Neutrophil (primary cell): Measurements from ENCODE around the gene COLGALT1.
A peak's percentile ranks its signal among the peaks of the same experiment; 100 is the strongest.

Experiments
- H3K27ac ChIP-seq: fragments of 200-600 bp; sonication (generic); 2 replicates; pipeline ENCODE4 v1.5.1; 2016; ENCODE audit warnings: mild to moderate bottlenecking, moderate library complexity
- H3K27me3 ChIP-seq: fragments of 200-600 bp; sonication (generic); 2 replicates; pipeline ENCODE4 v1.6.0; 2016; ENCODE audit warnings: mild to moderate bottlenecking
- H3K36me3 ChIP-seq: fragments of 200-600 bp; sonication (generic); 2 replicates; pipeline ENCODE4 v1.5.1; 2017
- H3K4me1 ChIP-seq, 2 experiments: fragments of 200-600 bp in 1 of 2; sonication (generic) in 1 of 2; 1 replicate in 1 of 2; 2 replicates in 1 of 2; pipeline versions ENCODE4 v1.5.1 to v1.6.1; 2013 to 2016; ENCODE audit warnings: low read depth in 1 of 2, low read length in 1 of 2, mild to moderate bottlenecking in 1 of 2, moderate library complexity in 1 of 2; ENCODE audit not compliant: control insufficient read depth in 1 of 2, insufficient read depth in 1 of 2
- H3K4me3 ChIP-seq, 2 experiments: fragments of 200-600 bp in 1 of 2; sonication (generic) in 1 of 2; 1 replicate in 1 of 2; 2 replicates in 1 of 2; pipeline ENCODE4 v1.5.1; 2013 to 2016; ENCODE audit warnings: low read depth in 1 of 2, low read length in 1 of 2, mild to moderate bottlenecking in 1 of 2, moderate library complexity in 1 of 2
- H3K9me3 ChIP-seq: fragments of 200-600 bp; sonication (generic); 2 replicates; pipeline ENCODE4 v1.5.1; 2016
- CTCF ChIP-seq: fragments of 200-600 bp; sonication (generic); IDR thresholded peaks from 2 replicates; pipeline ENCODE4 v1.5.1; 2016; ENCODE audit warnings: antibody characterized with exemption

The COLGALT1 gene

GRCh38 chr19:17534767-17535166 is 20.7 kb upstream of the COLGALT1 start:
- TF ChIP-seq CTCF: no peak
- peaks cover 15 to 21% of the 10 kb centered on the region in 2 experiments for H3K4me1 ChIP-seq
- H3K9me3 ChIP-seq: no peaks in the 10 kb centered on the region
- no peak overlapping the region for H3K27ac ChIP-seq
- H3K36me3 ChIP-seq: no peaks in the 10 kb centered on the region
- H3K27me3 ChIP-seq: no peaks in the 10 kb centered on the region
- no peak overlapping the region for H3K4me3 ChIP-seq

DNA sequence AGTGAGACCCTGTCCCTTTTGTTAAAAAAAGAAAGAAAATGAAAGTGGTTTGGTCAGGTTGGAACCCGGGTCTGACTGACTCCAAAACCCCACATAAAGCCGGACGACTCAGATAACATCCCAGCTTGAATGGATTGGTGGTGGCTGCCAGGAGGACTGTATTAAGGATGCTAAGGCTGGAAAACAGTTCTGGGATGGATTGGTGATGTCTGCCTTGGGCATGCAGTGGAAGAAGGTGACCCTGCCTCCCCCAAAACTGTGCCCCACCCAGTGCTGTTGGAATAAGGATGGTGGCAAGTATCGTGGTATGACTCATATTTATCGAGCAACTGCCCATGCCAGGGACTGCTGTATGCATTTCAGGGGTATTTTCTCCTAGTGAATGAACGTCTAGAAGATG is 18.5 kb upstream of the COLGALT1 start:
- TF ChIP-seq CTCF: no peak
- Histone ChIP-seq H3K27me3 (no peaks in the 10 kb centered on the region), H3K9me3 (no peaks in the 10 kb centered on the region), H3K4me1 (peaks cover 10 to 14% of the 10 kb centered on the region in 2 experiments), H3K4me3 (no peak overlapping the region), H3K27ac (no peak overlapping the region), H3K36me3 (no peaks in the 10 kb centered on the region)

GRCh38 chr19:17538684-17539237 is 16.7 kb upstream of the COLGALT1 start:
- H3K36me3 ChIP-seq: no peaks in the 10 kb centered on the region
- peak overlapping the region; percentile 64 for H3K27ac ChIP-seq
- H3K9me3 ChIP-seq: no peaks in the 10 kb centered on the region
- no peak for TF ChIP-seq CTCF
- no peaks in the 10 kb centered on the region for H3K27me3 ChIP-seq
- H3K4me3 ChIP-seq: peak overlapping the region; percentile 66 to 72
- H3K4me1 ChIP-seq: peaks cover 10 to 14% of the 10 kb centered on the region in 2 experiments

GRCh38 chr19:17539238-17540117 is 16.0 kb upstream of the COLGALT1 start:
- H3K27ac ChIP-seq: peak overlapping the region; percentile 64
- no peaks in the 10 kb centered on the region for H3K27me3 ChIP-seq

DNA sequence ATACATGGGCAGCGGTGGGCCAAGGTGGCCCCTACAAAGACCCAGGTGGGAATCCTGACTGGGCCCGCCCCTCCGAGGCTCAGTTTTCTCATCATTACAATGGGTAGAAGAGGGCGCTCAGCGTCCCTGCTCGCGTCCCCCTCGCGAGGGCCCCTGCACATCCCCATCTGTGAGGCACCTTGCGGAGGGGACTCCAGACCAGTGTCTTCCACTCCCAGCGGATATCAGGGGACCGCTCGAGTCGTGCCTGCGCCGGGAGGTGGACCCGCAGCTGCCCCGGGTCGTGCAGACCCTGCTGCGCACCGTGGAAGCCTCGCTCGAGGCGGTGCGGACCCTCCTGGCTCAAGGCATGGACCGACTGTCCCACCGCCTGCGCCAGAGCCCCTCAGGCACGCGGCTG is 15.3 kb upstream of the COLGALT1 start:
- TF ChIP-seq CTCF: no peak
- Histone ChIP-seq H3K27me3 (no peaks in the 10 kb centered on the region), H3K4me1 (peaks cover 10 to 14% of the 10 kb centered on the region in 2 experiments), H3K9me3 (no peaks in the 10 kb centered on the region), H3K36me3 (no peaks in the 10 kb centered on the region), H3K4me3 (no peak overlapping the region), H3K27ac (peak overlapping the region; percentile 50)

More at GRCh38 chr19:17539238-17540117, 16.0 kb upstream of the COLGALT1 start:
- Histone ChIP-seq H3K36me3 (no peaks in the 10 kb centered on the region), H3K4me1 (peaks cover 10 to 14% of the 10 kb centered on the region in 2 experiments), H3K9me3 (no peaks in the 10 kb centered on the region), H3K4me3 (peak overlapping the region; percentile 66 to 72)
- peak; percentile 32 for TF ChIP-seq CTCF
